Measurements from ENCODE around the gene MAK.
"Not testable (repeated sequence)": the region's sequence is repeated elsewhere in the genome, so short reads cannot be mapped to it uniquely, and the experiment has no call there.

MAK gene, protein sequence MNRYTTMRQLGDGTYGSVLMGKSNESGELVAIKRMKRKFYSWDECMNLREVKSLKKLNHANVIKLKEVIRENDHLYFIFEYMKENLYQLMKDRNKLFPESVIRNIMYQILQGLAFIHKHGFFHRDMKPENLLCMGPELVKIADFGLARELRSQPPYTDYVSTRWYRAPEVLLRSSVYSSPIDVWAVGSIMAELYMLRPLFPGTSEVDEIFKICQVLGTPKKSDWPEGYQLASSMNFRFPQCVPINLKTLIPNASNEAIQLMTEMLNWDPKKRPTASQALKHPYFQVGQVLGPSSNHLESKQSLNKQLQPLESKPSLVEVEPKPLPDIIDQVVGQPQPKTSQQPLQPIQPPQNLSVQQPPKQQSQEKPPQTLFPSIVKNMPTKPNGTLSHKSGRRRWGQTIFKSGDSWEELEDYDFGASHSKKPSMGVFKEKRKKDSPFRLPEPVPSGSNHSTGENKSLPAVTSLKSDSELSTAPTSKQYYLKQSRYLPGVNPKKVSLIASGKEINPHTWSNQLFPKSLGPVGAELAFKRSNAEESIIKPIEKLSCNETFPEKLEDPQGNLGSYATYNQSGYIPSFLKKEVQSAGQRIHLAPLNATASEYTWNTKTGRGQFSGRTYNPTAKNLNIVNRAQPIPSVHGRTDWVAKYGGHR

DNA sequence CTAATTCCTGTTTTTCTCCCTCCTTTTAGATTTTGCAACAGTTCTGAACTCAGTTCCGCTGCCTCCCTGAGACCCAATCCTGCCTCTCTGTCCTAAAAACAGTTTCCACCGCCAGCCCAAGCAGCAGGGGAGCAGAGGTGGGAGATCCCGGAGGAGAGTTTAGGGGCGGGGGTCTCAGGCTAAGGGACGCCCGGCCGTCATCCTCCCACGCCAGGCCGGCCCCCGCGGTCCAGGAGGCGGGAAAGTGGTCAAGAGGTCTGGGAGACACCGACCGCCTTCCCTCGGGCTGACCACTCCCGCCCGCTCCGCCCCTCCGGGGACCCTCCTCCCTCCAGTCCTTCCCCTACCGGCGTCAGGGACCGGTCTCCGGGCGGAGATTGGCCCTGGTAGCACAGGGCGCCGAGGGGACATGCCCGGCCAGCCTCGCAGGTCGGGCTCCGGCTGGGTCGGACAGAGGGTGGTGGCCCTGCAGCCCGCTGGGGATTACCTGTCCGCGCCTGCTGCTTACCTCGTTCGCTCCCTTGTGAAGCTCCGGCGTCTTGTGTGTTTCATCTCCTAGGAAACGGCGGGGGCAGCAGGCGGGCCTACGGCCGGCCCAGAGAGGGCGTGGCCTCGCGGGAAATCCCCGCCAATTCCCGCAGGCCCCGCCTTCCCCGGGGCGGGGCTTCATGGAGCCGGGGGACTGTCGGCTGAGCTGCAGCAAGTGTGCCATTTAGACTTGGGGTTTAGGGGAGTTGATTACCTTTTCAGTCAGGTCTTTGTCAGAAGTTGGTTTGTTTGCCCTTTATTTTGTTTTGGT is at the start of gene MAK:
MAK (minus strand) TSS at position 545 of the 799 bp plus-strand sequence. CDS start 7,891 bp downstream, outside the sequence.
- peak; percentile 88 to 97 (median 95) for DNase-seq

DNA sequence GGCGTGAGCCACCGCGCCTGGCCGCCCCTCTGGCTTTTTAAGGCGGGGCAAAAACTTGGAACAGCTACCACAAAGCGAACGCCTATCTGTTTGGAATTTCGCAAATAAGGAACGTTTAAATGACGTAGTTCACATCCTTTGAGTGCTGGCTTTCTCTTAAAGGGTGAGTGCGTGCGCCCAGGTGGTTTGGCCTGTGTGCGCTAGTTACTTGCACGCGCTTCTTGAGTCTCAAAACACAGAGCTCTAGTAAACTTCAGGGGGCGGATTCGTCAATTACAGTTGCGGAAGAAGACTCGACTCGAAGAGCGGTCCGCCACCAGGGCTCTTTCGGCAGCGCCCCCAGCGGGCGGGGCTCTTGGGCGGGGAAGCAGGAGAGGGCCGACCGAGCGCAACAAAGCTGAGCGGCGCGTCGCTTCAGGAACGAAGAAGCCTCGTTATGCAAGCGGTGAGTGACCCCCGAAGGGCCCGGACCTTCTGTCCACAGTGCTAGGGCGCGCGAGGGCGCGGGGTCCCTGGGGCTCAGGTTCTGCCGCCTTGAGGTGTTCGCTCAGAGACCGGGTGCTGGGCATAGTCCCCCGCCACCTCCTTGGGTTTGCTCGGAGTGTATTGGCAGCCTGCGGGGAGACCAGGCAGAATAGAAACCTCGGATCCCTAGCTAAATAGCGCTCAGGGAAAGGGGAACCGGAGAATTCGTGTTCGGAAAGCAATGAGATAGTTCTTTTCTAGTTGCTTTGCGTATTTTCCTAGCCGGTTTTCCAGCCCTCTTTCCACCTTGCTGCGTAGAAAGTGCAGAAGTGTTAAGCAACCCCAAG is 48.6 kb upstream of the MAK start, which contains the start of gene SYCP2L:
SYCP2L (plus strand) TSS at position 362 of the 812 bp plus-strand sequence; CDS start at position 437, 75 bp downstream.
- peak; percentile 79 to 86 (median 83) for DNase-seq

DNA sequence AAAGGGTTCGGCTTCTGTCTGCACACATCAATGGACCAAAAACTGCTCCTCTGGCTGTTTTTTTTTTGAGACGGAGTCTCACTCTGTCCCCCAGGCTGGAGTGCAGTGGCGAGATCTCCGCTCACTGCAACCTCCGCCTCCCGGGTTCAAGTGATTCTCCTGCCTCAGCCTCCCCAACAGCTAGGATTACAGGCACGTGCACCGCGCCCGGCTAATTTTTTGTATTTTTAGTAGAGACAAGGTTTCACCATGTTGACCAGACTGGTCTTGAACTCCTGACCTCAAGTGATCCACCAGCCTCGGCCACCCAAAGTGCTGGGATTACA is 48.0 kb upstream of the MAK start:
- DNase-seq, result not testable (repeated sequence)

DNA sequence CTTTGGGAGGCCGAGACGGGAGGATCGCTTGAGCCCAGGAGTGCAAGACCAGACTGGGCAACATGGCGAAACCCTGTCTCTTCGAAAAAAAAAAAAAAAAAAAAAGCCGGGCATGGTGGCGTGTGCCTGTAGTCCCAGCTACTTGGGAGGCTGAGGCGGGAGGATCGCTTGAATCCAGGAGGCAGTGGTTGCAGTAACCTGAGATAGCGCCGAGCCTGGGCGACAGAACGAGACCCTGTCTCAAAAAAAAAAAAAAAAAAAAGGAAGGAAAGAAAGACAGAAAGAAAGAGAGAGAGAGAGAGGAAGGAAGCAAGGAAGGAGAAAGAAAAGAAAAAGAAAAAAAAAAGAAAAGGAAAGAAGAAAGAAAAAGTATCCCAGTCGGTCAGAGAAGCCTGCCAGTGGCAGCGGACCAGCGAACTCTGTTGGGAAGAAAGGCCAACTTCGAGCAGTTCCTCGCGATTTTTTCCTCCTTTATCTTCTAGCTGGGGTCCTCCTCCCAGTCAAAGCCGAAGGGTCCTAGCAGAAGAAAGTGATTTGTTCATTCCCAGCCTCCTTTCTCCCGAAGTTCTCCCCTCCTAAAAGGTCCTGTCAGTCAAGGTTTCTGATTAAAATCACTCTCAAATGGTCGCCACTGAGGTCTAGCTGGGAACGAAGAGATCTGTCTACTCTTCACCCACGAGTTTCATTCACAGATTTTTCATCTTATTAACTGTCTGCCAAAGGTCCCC is 46.1 kb upstream of the MAK start:
- DNase-seq, result no peak

DNA sequence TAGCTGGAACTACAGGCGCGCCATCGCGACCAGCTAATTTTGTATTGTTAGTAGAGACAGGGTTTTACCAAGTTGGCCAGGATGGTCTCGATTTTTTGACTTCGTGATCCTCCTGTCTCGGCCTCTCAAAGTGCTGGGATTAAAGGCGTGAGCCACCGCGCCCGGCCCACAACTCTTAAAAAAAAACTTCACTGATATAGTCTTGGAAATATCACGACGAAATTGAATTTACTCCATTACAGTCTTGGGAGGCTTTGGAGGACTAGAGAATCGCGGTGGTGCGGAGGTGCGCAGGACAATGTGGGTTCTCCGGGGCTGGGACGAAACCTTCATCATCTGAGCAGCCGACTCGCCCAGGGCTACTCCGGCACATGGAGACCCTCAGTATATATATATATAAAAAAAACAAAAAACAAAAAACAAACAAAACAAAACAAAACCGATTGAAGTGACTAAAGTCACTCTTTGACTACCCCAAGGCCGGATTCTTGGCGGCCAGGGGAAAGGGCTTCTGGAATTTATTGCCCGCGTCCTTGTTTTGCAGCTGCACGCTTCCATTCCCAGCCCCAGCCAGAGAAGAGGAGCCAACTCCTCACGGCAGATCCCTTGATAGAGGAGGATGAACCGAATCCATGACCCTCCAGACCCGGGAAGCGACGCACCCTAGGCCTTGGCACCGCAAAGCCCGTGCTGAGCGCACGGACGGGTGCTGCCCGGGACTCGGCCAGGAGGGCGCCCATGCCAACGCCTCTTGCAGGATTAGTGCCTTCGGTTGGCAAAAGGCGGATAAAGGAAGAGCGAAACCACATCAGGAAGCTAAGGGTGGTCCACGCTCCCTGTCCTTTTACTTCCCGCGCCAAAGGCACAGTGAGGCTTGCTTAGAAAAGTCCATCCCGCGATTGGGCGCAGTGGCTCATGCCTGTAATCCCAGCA is 45.2 kb upstream of the MAK start:
- no peak for DNase-seq

DNA sequence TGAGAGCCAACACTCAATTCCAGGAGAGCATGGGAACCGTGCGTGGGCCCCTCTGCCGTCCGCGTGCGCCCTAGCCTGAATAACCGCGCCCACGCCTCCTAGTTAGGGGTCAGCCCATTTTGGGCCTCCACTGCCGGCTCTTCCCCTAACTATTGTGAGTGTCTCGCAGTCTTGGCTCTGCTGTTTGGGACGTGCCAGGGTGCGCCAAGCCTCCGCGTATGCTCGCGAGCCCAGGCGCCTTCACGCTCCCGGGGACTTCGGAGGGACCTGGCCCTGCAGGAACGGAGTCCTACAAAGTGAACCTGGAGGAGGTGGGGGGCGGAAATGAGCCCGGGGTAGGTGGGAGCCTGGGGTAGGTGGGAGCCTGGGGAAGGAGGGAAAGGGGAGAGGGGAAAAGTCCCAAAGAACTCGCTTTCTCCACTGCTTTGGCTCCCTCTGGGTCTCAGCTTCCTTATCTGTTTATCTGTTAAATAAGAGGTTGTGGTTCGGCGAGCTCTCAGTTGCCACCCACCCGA is 44.4 kb upstream of the MAK start:
- DNase-seq, result peak; percentile 47 to 71 (median 56)

DNA sequence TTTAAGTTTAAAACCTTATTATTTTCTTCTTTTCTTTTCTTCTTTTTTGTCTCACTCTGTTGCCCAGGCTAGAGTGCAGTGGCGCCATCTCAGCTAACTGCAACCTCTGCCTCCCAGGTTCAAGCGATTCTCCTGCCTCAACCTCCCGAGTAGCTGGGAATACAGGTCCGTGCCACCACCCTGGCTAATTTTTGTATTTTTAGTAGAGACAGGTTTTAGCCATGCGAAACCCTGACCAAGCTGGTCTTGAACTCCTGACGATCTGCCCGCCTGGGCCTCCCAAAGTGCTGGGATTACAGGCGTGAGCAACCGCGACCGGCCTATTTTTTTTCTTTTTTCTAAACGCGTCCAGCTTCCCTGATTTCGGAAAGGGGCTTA is 43.9 kb upstream of the MAK start:
- DNase-seq, result not testable (repeated sequence)

DNA sequence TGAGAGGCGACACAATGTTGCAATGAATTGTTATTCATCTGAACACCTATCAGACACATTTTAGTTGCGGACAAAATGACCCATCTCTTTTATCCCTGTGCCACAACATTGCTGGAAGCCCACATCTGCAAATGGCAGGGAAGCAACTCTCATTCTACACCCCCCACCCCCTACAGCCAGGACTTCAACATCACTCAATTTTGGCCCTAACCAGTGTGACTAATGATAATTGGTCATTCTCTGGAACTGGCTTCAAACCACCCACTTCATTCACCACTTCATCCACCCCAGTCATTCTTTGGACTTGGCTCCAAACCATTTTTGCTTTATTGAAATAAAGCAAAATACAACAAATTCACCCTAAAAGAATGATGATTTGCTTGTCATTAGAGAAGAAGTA is 42.0 kb upstream of the MAK start:
- DNase-seq, result no peak

DNA sequence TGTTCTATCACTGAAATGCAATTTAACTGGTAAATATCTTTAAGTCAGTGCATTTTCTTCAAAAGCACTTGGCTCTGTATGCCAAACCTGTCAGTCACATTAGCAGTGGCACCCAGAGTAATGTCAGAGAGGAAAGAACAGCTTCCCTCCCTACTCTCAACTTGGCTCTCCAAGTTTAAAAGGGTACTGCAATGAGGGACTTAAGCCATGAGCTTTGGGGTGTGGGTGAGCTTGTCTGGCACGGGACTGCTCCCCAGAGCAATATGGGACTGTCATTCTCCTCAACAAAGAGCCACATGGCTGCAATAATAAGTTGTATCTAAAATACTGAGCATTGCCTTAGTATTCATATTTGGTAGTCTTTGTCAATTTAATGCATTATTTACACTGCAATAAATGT is 39.5 kb upstream of the MAK start:
- peak in 1 of 3 donors; percentile 6 for DNase-seq

DNA sequence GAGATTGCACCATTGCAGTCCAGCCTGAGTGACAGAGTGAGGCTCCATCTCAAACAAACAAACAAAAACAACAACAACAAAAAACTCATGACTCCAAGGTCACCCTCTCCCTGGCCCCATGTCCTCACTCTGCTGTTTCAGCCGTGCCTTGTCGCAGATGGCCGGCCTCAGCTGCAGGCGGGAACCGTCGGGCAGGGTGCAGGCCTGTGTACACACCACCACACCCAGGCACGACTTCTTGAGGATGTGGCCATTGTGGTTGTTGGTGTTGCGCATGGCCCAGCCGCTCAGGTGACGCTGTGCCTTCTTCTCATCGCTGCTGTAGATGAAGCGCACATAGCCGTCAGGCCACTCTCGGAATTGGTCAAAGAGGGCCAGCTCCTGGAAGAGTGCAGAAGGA is 38.7 kb upstream of the MAK start:
- DNase-seq, result no peak

DNA sequence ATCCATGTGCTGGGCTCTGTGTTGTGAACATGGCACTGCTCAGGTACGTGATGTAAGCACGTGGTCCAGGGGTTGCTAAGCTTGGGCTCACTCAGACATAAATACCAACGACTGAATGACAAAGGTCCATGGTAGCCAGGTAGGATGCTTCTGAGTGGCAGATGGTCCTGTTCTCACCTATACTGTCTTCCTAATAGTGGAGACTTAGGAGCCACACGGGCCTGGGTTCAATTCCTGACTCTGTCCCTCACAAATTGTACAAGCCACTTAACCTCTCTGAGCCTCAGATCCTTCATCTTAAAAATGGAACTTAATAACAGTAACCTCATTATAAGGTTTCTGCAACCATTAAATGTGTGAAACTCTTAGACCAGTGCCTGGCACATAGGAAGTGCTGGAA is 36.7 kb upstream of the MAK start:
- DNase-seq, result no peak

DNA sequence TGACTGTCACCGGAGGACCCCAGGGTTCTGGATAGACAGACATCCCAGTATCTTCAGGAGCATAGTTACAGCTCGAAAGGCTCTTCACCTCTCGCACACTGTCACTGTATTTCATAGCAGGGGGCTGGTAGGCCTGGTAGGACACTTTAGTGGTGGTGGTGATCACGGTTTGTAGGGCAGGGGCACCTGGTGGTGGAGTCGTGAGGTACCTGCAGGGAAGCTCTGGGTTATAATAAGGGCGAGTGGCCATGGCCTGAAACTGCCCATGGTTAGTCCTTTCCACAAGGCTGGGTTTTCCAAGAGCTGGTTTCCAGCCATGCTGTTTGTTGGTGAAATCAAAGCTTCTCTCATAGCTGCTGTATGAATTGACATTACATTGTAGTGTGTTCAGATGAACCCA is 35.9 kb upstream of the MAK start:
- no peak for DNase-seq

DNA sequence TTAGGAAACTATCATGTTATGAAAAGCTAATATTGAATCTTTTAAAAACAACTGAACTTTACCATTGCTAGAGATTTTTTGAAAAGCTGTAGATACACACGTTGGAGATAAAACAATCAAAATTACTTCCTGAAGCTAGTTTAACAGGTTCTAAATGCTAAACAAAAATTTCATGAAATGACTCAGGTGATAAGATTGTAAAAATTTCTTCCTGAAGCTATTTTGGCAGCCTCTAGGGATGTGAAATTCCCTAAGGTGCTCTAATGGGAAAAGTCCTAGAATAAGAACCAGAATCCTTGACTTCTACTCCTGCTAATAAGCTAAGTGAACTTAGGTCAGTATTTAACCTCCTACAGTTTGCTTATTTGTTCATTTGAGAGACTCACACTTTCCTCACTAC is 35.0 kb upstream of the MAK start:
- no peak for DNase-seq

DNA sequence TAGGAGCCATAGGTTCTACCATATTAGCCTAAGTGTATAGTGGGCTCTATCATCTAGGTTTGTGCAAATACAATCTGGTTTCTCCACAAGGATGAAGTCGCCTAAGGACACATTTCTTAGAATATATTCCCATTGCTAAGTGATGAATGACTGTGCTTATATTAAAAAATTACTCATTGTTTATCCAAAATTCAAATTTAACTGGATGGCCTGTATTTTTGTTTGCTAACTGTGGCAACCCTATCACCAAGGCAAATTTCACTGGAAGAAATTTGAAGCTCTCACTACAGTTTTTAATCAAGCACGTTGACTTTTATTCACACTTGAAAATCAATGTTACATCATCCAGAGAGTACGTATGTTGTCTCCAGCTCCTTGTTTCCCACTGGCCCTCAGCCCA is 29.6 kb upstream of the MAK start:
- DNase-seq, result no peak

DNA sequence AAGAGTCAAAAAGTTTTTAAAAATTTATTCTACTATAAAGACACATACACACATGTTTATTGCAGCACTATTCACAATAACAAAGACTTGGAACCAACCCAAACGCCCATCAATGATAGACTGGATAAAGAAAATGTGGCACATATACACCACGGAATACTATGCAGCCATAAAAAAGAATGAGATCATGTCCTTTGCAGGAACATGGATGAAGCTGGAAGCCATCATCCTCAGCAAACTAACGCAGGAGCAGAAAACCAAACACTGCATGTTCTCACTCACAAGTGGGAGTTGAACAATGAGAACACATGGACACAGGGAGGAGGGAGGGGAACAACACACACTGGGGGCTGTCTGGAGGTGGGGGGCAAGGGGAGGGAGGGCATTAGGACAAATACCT is 28.4 kb upstream of the MAK start:
- DNase-seq, result not testable (repeated sequence)

DNA sequence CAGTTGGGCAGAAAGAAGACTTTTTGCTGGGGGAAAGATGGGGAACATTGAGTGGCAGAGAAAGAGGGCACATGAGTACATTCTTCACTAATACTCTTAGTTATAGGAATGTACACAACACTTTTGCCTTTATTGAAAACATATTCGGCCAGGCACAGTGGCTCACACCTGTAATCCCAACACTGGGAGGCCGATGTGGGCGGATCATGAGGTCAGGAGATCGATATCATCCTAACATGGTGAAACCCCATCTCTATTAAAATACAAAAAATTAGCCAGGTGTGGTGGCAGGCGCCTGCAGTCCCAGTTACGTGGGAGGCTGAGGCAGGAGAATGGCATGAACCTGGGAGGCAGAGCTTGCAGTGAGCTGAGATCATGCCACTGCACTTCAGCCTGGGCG is 24.7 kb upstream of the MAK start:
- not testable (repeated sequence) for DNase-seq

DNA sequence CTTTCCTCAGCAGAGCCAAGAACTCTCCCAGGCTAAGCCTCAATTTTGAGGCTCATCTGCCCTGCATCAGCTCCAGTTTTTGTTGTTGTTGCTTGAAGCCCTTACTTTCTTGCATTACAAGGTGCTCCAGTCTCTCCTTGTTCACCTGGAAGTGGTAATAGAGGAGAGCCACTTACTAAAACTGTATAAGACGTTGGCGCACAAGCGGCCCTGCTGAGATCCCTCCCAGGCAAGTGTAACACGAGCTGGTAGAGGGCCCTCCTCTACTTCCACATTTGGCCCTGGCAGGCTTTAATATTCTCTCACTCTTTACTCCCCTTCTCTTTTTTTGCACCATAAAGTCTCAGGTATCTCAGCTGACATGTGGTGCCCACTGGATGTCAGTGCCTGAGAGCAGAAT is 24.0 kb upstream of the MAK start:
- DNase-seq, result no peak

DNA sequence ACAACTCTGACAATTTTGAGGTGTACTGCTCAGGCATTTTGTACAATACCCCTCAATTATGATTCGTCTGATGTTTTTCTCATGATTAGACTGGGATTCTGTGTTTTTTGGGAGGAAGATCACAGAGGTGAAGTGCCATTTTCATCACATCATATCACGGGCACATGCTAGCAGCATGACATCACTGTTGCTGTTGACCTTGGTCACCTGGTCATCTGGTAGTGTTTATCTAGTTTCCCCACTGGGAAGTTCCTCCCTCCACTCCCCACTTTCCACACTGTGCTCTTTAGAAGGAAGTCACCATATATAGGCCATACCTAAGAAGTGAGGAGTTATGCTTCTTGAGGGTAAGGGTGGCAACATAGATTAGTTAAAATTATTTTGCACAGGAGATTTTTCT is 22.7 kb upstream of the MAK start:
- DNase-seq, result no peak

DNA sequence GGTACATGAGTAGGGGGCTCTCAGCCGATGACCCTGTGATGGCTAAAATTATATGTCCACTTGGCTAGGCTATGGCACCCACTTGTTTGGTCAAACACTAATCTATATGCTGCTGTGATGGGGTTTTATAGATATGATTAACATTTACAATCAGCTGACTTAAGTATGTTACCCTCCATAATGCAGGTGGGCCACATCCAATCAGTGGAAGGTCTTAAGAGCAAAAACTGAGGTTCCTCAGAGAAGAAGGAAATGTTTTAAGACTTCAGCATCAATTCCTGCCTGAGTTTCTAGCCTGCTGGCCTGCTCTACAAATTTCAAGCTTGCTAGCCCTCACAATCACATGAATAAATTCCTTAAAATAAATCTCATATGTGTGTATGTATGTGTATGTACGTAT is 18.9 kb upstream of the MAK start:
- DNase-seq, result no peak

DNA sequence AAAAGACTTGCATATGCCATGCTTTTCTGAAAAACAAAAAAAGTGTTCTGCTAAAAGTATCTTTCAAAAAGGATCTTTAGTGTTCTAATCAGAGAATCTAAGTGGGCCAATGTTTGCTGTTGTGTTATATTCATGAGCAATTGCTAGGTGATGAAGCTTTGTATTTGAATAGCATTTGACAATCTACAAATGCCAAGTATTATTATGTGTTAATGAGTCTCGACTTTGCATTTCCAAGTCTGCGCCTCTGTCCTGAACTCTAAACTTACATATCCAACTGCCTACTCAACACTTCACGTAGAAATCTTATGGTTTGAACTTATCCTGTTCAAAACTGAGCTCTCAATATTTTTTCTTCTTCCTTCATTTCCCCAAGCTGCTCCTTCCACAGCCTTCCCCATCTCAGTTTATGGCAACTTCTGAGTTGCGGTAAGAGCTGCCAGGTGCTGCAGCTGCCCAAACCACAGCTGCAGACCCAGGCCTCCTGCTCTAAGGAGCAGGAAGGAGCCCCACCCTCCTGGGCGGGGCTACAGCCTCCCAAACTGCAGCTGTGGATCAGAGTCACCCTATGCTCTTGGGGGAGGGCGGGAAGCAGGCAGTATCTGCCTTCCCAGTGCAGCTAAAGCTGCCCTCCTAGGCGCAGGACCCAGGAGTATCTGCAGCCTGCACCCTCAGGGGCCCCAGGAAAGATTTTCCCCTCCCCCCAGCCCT is 16.7 kb upstream of the MAK start:
- DNase-seq, result no peak

Measured in suppressor macrophage treated with lipopolysaccharide for 1 hour (primary cell).